Fibroblast of lung (primary cell): ENCODE measurements around the gene NCR2.

Experiments used
- EZH2 ChIP-seq: IDR thresholded peaks from 2 replicates; pipeline ENCODE4 v1.5.1; 2012; ENCODE audit warnings: low read length, control low read depth, mild to moderate bottlenecking; ENCODE audit errors: missing control alignments
- TF ChIP-seq, protein P1 (sequence below), 2 donors: IDR thresholded peaks in 1 of 2; conservative IDR thresholded peaks in 1 of 2; 1 replicate in 1 of 2; 2 replicates in 1 of 2; pipeline ENCODE4 v1.5.1; 2011 to 2012; ENCODE audit warnings: low read length in 2 of 2, control low read depth in 1 of 2, inconsistent platforms in 1 of 2, low read depth in 1 of 2, mild to moderate bottlenecking in 1 of 2

- TF ChIP-seq, protein P1, sequence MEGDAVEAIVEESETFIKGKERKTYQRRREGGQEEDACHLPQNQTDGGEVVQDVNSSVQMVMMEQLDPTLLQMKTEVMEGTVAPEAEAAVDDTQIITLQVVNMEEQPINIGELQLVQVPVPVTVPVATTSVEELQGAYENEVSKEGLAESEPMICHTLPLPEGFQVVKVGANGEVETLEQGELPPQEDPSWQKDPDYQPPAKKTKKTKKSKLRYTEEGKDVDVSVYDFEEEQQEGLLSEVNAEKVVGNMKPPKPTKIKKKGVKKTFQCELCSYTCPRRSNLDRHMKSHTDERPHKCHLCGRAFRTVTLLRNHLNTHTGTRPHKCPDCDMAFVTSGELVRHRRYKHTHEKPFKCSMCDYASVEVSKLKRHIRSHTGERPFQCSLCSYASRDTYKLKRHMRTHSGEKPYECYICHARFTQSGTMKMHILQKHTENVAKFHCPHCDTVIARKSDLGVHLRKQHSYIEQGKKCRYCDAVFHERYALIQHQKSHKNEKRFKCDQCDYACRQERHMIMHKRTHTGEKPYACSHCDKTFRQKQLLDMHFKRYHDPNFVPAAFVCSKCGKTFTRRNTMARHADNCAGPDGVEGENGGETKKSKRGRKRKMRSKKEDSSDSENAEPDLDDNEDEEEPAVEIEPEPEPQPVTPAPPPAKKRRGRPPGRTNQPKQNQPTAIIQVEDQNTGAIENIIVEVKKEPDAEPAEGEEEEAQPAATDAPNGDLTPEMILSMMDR (conservative IDR thresholded peaks at IDR 0.05 in 1 of 2, IDR thresholded peaks at IDR 0.05 in 1 of 2; ENCODE audit: low read depth in 1 of 2, low read length in 2 of 2) = no peak
- no peak for TF ChIP-seq EZH2
Observed at GRCh38 chr6:41288030-41288753, 47.2 kb upstream of the NCR2 start.
